Adipocyte (in vitro differentiated cells): ENCODE measurements around the gene IFNA4.

Experiments used
- DNase-seq: peaks from one replicate; pipeline ENCODE4 v3.0.0-alpha.2; 2015; ENCODE audit warnings: low read depth
- H3K27me3 ChIP-seq: replicated peaks from 2 replicates; pipeline ENCODE4 v1.7.0; 2013; ENCODE audit warnings: mild to moderate bottlenecking, low read length, moderate library complexity; ENCODE audit not compliant: control insufficient read depth, insufficient read depth
- H3K36me3 ChIP-seq: 2 replicates; pipeline ENCODE4 v1.7.0; 2013; ENCODE audit warnings: low read length, mild to moderate bottlenecking, moderate library complexity; ENCODE audit not compliant: control insufficient read depth, insufficient read depth, severe bottlenecking
- H3K4me1 ChIP-seq: 2 replicates; pipeline ENCODE4 v1.7.0; 2013; ENCODE audit warnings: mild to moderate bottlenecking, low read length, moderate library complexity; ENCODE audit not compliant: control insufficient read depth, insufficient read depth
- H3K4me3 ChIP-seq: 2 replicates; pipeline ENCODE4 v1.7.0; 2013; ENCODE audit warnings: mild to moderate bottlenecking, low read length, moderate library complexity
- H3K9ac ChIP-seq: 2 replicates; pipeline ENCODE4 v1.7.0; 2013; ENCODE audit warnings: mild to moderate bottlenecking, low read length, moderate library complexity
- H3K9me3 ChIP-seq: 2 replicates; pipeline ENCODE4 v1.7.0; 2013; ENCODE audit warnings: mild to moderate bottlenecking, low read length, moderate library complexity; ENCODE audit not compliant: control insufficient read depth

Gene IFNA4

GRCh38 chr9:21155501-21155900 lies 31.9 kb downstream of the IFNA4 start:
- peaks cover 13% of the 10 kb centered on the region for H3K4me1 ChIP-seq

GRCh38 chr9:21154018-21154608 lies 33.3 kb downstream of the IFNA4 start:
- peak; percentile 17 for DNase-seq
- peak overlapping the region; percentile 58 for H3K4me3 ChIP-seq

More at GRCh38 chr9:21155501-21155900, 31.9 kb downstream of the IFNA4 start:
- Histone ChIP-seq H3K9me3 (no peaks in the 10 kb centered on the region), H3K4me3 (no peak overlapping the region), H3K36me3 (no peaks in the 10 kb centered on the region), H3K27me3 (no peaks in the 10 kb centered on the region), H3K9ac (no peak overlapping the region)
- DNase-seq, result no peak

GRCh38 chr9:21153336-21154017 lies 33.9 kb downstream of the IFNA4 start:
- peak; percentile 9 for DNase-seq
- H3K4me1 ChIP-seq, result peaks cover 13% of the 10 kb centered on the region
- no peaks in the 10 kb centered on the region for H3K27me3 ChIP-seq
- H3K4me3 ChIP-seq, result peak overlapping the region; percentile 58
- H3K36me3 ChIP-seq, result no peaks in the 10 kb centered on the region
- peaks cover 2% of the 10 kb centered on the region for H3K9me3 ChIP-seq
- H3K9ac ChIP-seq, result no peak overlapping the region

More at GRCh38 chr9:21154018-21154608, 33.3 kb downstream of the IFNA4 start:
- peak overlapping the region; percentile 33 for H3K9ac ChIP-seq
- no peaks in the 10 kb centered on the region for H3K36me3 ChIP-seq
- H3K4me1 ChIP-seq, result peaks cover 13% of the 10 kb centered on the region
- H3K27me3 ChIP-seq, result no peaks in the 10 kb centered on the region
- no peaks in the 10 kb centered on the region for H3K9me3 ChIP-seq

DNA sequence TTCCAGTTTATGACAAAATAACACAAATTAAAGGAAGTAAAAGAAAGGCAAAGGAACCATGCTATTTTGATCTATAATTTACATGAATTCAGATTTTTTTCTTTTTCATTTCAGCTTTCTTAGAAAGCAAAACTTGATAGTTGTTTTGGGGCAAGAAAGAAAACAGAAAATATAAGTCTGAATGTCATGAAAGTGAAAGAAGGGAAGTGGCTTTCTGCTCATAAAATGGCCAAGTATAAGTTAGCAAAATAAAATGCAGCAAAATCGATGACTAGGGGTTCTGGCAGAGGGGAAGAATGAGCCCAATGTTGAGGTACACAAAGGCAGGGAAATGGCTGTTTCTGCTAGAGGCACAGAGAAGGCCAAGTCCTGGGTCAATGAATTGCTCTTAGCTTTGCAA lies 42.8 kb downstream of the IFNA4 start:
- H3K9ac ChIP-seq, result no peak overlapping the region
- no peak for DNase-seq
- H3K9me3 ChIP-seq, result peaks cover 13% of the 10 kb centered on the region
- H3K4me3 ChIP-seq, result no peak overlapping the region
- no peaks in the 10 kb centered on the region for H3K36me3 ChIP-seq
- no peaks in the 10 kb centered on the region for H3K27me3 ChIP-seq
- H3K4me1 ChIP-seq, result no peaks in the 10 kb centered on the region

- H3K4me3 ChIP-seq, result no peak within 1 kb of the TSS
- no peaks in the 10 kb centered on the region for H3K27me3 ChIP-seq
- DNase-seq, result peak; percentile 36
- no peaks in the 10 kb centered on the region for H3K9me3 ChIP-seq
- H3K36me3 ChIP-seq, result no peaks in the 10 kb centered on the region
- H3K4me1 ChIP-seq, result no peaks in the 10 kb centered on the region
- no peak within 1 kb of the TSS for H3K9ac ChIP-seq
Observed at GRCh38 chr9:21141427-21141882, 45.9 kb downstream of the IFNA4 start, which contains the start of gene IFNW1. IFNW1 (minus strand) TSS chr9:21141832; CDS start chr9:21141570, 262 bp downstream.

- Histone ChIP-seq H3K27me3 (peaks cover 3% of the 10 kb centered on the region), H3K9ac (no peak overlapping the region), H3K4me1 (no peaks in the 10 kb centered on the region), H3K9me3 (no peaks in the 10 kb centered on the region), H3K4me3 (no peak overlapping the region), H3K36me3 (no peaks in the 10 kb centered on the region)
- no peak for DNase-seq
Observed at GRCh38 chr9:21137020-21137419, 50.4 kb downstream of the IFNA4 start.
